SH-SY5Y (cell line): ENCODE measurements around the gene LPAR3.

Experiments
- GATA2 ChIP-seq: IDR thresholded peaks from 2 replicates; pipeline ENCODE4 v1.6.1; 2011; ENCODE audit warnings: mild to moderate bottlenecking, low read depth, low read length
- GATA3 ChIP-seq: IDR thresholded peaks from 2 replicates; pipeline ENCODE4 v1.6.1; 2011; ENCODE audit warnings: low read depth, mild to moderate bottlenecking, low read length, moderate library complexity

LPAR3 gene

GRCh38 chr1:84913555-84913892 is 20.5 kb upstream of the LPAR3 start:
- TF ChIP-seq GATA3: no peak
- no peak for TF ChIP-seq GATA2

GRCh38 chr1:84912726-84913554 is 19.9 kb upstream of the LPAR3 start:
- TF ChIP-seq GATA3 (no peak), GATA2 (no peak)

DNA sequence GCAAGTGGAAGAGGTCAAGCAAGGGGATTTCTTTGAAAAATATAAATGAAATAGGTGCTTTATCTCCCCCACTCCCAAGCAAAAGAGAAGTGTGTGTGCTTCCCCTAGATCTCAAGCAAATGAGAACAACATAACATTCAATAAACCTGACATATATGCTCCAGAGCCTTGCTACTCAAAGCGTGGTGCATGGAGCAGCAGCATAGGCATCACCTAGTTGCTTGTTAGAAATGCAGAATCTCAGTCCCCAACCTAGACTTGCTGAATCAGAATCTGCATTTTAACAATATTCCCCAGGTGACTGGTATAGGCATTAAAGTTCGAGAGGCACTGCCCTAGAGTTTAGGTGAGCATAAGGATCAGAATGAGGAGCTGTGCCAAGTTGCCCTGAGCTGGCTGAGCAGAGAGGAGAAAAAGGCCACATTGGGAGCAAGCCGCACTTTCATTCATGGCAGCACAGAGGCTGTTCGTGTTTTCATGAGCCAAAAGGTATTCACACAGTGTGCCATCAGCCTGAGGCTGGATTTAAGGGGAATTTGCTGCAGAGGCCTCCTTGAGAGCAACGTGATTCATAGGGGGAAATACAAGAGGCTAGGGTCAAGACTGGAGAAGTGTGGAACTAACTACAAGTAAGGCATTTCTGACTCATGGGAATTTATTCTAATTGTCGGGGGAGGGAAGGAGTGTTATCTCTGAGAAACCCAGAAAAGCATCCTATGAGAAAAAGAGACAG is 14.3 kb upstream of the LPAR3 start:
- TF ChIP-seq GATA2 (no peak), GATA3 (no peak)

DNA sequence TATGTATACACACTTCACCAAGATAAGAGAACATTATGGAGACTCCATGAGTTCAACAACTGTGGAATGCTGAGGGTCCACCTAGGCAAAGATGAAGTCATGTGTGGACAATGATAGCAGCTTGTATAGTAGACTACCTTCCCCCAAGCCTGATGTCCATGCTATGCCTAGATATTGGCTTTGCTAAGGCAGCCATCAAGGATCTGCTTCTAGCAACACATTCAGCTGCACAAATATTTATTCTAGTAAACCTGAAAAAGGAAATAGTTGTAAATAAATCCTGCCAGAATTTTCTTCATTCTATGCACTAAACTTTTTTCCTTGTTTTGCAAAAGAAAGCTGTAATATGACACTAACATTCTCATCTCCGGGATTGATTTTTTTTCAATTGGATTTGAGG is 7.0 kb upstream of the LPAR3 start:
- TF ChIP-seq GATA3 (no peak), GATA2 (no peak)

- no peak for TF ChIP-seq GATA3
- TF ChIP-seq GATA2: no peak
These were observed 3.3 kb upstream of the LPAR3 start for GRCh38 chr1:84896279-84896678.

DNA sequence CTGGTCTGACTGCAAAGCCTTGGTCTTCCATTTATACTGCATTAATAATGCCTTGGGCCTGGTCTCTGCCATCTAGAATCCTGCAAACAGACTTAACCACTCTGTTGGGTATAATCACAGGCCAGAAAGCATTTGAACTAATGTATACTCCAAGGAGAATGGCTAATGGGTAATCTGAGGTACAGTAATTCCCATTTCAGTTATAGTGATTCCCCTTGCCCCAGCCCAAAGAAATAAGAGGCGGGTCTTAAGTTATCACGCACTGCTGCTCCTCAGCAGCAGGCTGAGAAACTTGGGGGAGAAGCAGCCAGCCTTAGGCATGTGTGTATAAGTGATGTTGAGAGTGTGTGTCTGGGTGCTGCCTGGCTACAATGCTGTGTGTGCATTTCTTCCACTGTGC is 2.4 kb downstream of the LPAR3 start:
- no peak for TF ChIP-seq GATA3
- TF ChIP-seq GATA2: no peak

DNA sequence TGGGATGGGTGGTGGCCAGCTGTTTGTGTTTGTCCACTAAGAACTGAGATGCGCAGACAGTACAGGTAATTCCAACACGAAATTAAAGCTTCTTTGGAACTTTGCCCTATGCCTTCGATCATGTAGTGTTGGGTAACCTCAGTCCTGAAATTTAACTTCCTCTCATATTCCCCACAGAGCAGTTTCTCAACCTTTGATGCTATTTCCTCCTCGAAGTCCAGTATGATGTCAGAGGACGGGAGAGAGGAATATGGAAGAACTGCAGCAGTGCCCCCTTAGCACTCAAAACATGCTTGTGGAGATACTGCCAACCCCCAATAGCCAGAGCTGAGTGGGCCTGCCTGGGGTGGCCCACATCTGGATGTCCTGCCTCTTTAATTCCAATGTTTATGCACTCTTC is 3.6 kb downstream of the LPAR3 start:
- TF ChIP-seq GATA3 (no peak), GATA2 (no peak)

- TF ChIP-seq GATA2 (no peak), GATA3 (no peak)
These were observed 4.3 kb downstream of the LPAR3 start for GRCh38 chr1:84888753-84889152.

DNA sequence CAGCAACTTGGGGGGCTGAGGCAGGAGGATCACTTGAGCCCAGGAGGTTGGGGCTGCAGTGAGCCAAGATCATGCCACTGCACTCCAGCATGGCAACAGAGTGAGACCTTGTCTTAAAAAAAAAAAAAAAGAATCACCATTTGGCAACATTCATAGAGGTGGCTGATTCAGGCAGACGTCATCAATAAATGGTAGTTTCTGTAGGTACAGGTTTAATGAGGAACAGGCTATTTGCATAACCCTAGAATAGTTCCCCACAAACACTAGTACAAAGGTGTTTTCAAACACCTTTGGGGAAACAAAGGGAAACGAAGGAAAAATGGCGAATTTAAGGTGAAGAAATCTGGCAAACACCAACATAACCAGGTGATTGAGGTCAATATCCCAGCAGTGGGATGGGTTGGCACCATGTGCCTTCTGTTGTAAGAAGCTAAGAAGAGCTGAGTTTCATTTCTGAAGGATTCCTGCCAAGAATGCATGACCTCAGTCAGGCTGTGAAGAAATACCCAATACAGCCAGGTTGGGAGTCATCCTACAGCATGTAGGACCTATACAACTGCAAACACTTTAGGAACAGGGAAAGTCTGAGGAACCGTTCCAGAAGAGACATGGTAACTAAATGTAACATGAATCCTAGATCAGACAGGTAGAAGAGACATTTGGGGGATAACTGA is 5.6 kb downstream of the LPAR3 start:
- no peak for TF ChIP-seq GATA3
- no peak for TF ChIP-seq GATA2

DNA sequence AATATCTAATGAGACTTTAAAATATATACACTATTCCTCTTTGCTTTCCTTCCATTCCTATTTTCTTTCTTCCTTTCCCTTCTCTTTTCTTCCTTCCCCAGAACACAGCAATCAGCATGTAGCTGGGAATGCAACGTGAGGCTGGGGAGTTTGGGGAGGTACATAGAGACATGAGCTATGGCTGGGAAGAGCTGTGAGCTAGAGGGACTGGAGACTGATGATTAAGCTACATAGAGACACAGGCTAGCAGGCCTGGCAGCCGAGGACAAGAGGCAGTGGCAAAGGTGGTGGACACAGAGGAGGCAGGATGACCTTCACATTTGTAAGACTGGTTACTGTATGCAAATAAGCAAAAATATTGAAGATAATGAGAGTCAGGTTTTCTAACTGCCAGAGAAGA is 7.5 kb downstream of the LPAR3 start:
- no peak for TF ChIP-seq GATA3
- no peak for TF ChIP-seq GATA2

- no peak for TF ChIP-seq GATA2
- TF ChIP-seq GATA3: no peak
These were observed 8.2 kb downstream of the LPAR3 start for GRCh38 chr1:84884671-84885389.

- no peak for TF ChIP-seq GATA3
- TF ChIP-seq GATA2: no peak
These were observed 9.7 kb downstream of the LPAR3 start for GRCh38 chr1:84883286-84883685.

- no peak for TF ChIP-seq GATA3
- TF ChIP-seq GATA2: no peak
These were observed 15.4 kb downstream of the LPAR3 start for GRCh38 chr1:84877592-84877991.

DNA sequence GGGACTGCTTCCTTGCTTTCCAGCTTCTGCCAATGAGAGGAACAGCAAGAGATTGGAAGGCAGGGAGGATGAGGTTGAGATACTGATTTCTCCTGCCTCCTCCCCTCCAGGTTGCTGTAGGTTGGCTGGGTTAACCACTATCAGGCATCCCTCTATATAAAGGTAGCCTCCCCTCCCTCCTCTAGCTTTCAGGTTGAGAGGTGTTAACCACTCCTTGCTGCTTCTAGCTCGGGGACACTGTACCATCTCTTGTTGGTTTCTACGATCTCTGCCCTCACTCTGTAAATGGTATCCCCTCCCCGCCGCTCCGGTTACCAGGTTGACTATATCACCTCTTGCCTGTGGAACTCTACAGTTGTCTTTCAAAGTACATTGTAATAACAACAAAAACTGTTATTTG is 16.7 kb downstream of the LPAR3 start:
- TF ChIP-seq GATA2 (no peak), GATA3 (no peak)

- TF ChIP-seq GATA2: no peak
- TF ChIP-seq GATA3: no peak
These were observed 19.6 kb downstream of the LPAR3 start for GRCh38 chr1:84873366-84873765.
